ENCODE results near the gene SLC38A10. TPM values are rescaled to one million over a fixed set of nuclear protein-coding genes. Genes with fewer than 3 reads are reported as not detected.

SLC38A10 gene
- total and polyA plus RNA-seq, 2 donors from 2014 or later: 72.7 to 89.7 TPM

- H3K36me3 ChIP-seq (ENCODE audit: control insufficient read depth in 2 of 3, insufficient read depth in 3 of 3, low read length in 3 of 3): no peaks in the 10 kb centered on the region
- intact Hi-C loops (cut with DNase I): no loop called here
- peak overlapping the region in 1 of 3 donors; percentile 71 for H3K9ac ChIP-seq (ENCODE audit: low read length in 3 of 3)
- H3K27ac ChIP-seq (ENCODE audit: low read depth in 2 of 2, low read length in 2 of 2): peak overlapping the region; percentile 59 to 78
- no peak overlapping the region for H3K4me3 ChIP-seq (ENCODE audit: low read length in 3 of 3)
- no peaks in the 10 kb centered on the region for H3K27me3 ChIP-seq (ENCODE audit: control insufficient read depth, insufficient read depth, low read length)
- H3K9me3 ChIP-seq (ENCODE audit: control insufficient read depth in 2 of 3, insufficient read depth in 1 of 3, low read length in 3 of 3): no peaks in the 10 kb centered on the region
- DNase-seq (peak in 3 of 5 donors; percentile 38 to 50 (median 43)), FAIRE-seq (no peak)
- TF ChIP-seq CTCF (IDR thresholded peaks at IDR 0.05; ENCODE audit: borderline replicate concordance, extremely low read depth, insufficient read depth): no peak
- peaks cover 0 to 30% (median 15%) of the 10 kb centered on the region in 3 donors for H3K4me1 ChIP-seq (ENCODE audit: control insufficient read depth in 2 of 3, insufficient read depth in 2 of 3, low read depth in 1 of 3, low read length in 3 of 3)
Observed at GRCh38 chr17:81339191-81339533, 44.1 kb upstream of the SLC38A10 start.

- intact Hi-C loops (cut with DNase I): no loop called here
- H3K4me1 ChIP-seq (ENCODE audit: control insufficient read depth in 2 of 3, insufficient read depth in 2 of 3, low read depth in 1 of 3, low read length in 3 of 3): peaks cover 0 to 30% (median 15%) of the 10 kb centered on the region in 3 donors
- H3K9me3 ChIP-seq (ENCODE audit: control insufficient read depth in 2 of 3, insufficient read depth in 1 of 3, low read length in 3 of 3): no peaks in the 10 kb centered on the region
- no peaks in the 10 kb centered on the region for H3K27me3 ChIP-seq (ENCODE audit: control insufficient read depth, insufficient read depth, low read length)
- no peak for FAIRE-seq
- TF ChIP-seq CTCF (IDR thresholded peaks at IDR 0.05; ENCODE audit: borderline replicate concordance, extremely low read depth, insufficient read depth): no peak
- H3K27ac ChIP-seq (ENCODE audit: low read depth in 2 of 2, low read length in 2 of 2): peak overlapping the region; percentile 59 to 78
- H3K36me3 ChIP-seq (ENCODE audit: control insufficient read depth in 2 of 3, insufficient read depth in 3 of 3, low read length in 3 of 3): no peaks in the 10 kb centered on the region
- DNase-seq: peak in 2 of 5 donors; percentile 66 to 88
- H3K9ac ChIP-seq (ENCODE audit: low read length in 3 of 3): peak overlapping the region in 1 of 3 donors; percentile 71
- no peak overlapping the region for H3K4me3 ChIP-seq (ENCODE audit: low read length in 3 of 3)
Observed at GRCh38 chr17:81338274-81339190, 43.4 kb upstream of the SLC38A10 start.

GRCh38 chr17:81337476-81337879, 42.4 kb upstream of the SLC38A10 start:
- FAIRE-seq: no peak
- Histone ChIP-seq H3K4me1 (ENCODE audit: control insufficient read depth in 2 of 3, insufficient read depth in 2 of 3, low read depth in 1 of 3, low read length in 3 of 3) (peaks cover 0 to 29% (median 15%) of the 10 kb centered on the region in 3 donors), H3K9me3 (ENCODE audit: control insufficient read depth in 2 of 3, insufficient read depth in 1 of 3, low read length in 3 of 3) (no peaks in the 10 kb centered on the region), H3K9ac (ENCODE audit: low read length in 3 of 3) (no peak overlapping the region), H3K4me3 (ENCODE audit: low read length in 3 of 3) (no peak overlapping the region), H3K36me3 (ENCODE audit: control insufficient read depth in 2 of 3, insufficient read depth in 3 of 3, low read length in 3 of 3) (no peaks in the 10 kb centered on the region), H3K27ac (ENCODE audit: low read depth in 2 of 2, low read length in 2 of 2) (no peak overlapping the region), H3K27me3 (ENCODE audit: control insufficient read depth, insufficient read depth, low read length) (no peaks in the 10 kb centered on the region)
- DNase-seq: peak in 3 of 5 donors; percentile 41 to 85 (median 73)
- no peak for TF ChIP-seq CTCF (IDR thresholded peaks at IDR 0.05; ENCODE audit: borderline replicate concordance, extremely low read depth, insufficient read depth)
- intact Hi-C loops (cut with DNase I): no loop called here

All from kidney (tissue), 14 donors.